Esophagus muscularis mucosa (tissue), 4 donors: ENCODE data around the gene FAM168B.

Experiments
- EP300 ChIP-seq: sonication (generic); formaldehyde crosslinking; IDR thresholded peaks from one replicate; pipeline ENCODE4 v1.6.1; 2017; ENCODE audit warnings: antibody characterized with exemption
- POLR2A ChIP-seq: fragments of 450-650 bp; IDR thresholded peaks from one replicate; pipeline ENCODE4 v1.6.1; 2017; ENCODE audit warnings: antibody characterized with exemption, moderate library complexity, mild to moderate bottlenecking, low read depth
- TF ChIP-seq, protein P1 (sequence below), 3 experiments: fragments of 200-600 bp in 2 of 3; fragments of 450-650 bp in 1 of 3; sonication (generic) in 2 of 3; IDR thresholded peaks; one replicate each; pipeline ENCODE4 v1.5.1; 2017 to 2019; ENCODE audit warnings: antibody characterized with exemption in 3 of 3, mild to moderate bottlenecking in 2 of 3, moderate library complexity in 1 of 3

DNA sequence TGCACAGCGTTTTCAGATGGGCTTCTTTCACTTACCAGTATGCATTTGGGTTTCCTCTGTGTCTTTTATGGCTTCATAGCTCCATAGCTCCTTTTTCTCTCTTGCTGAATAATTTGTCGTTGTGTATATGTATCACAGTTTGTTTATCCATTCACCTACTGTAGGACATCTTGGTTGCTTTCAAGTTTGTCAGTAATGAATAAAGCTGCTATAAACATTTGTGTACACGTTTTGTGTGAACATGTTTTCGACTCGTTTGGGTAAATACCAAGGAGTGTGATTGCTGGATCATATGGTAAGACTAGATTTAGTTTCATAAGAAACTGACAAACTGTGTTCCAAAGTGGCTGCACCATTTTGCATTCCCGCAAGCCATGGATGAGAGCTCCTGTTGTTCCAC lies 94.7 kb downstream of the FAM168B start:
- TF ChIP-seq EP300 (no peak), POLR2A (no peak)
- TF ChIP-seq, protein P1, sequence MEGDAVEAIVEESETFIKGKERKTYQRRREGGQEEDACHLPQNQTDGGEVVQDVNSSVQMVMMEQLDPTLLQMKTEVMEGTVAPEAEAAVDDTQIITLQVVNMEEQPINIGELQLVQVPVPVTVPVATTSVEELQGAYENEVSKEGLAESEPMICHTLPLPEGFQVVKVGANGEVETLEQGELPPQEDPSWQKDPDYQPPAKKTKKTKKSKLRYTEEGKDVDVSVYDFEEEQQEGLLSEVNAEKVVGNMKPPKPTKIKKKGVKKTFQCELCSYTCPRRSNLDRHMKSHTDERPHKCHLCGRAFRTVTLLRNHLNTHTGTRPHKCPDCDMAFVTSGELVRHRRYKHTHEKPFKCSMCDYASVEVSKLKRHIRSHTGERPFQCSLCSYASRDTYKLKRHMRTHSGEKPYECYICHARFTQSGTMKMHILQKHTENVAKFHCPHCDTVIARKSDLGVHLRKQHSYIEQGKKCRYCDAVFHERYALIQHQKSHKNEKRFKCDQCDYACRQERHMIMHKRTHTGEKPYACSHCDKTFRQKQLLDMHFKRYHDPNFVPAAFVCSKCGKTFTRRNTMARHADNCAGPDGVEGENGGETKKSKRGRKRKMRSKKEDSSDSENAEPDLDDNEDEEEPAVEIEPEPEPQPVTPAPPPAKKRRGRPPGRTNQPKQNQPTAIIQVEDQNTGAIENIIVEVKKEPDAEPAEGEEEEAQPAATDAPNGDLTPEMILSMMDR (IDR thresholded peaks at IDR 0.05): no peak
